MM.1S (cell line): ENCODE measurements around the gene BRD4.

Experiments used
- DNase-seq: peaks from one replicate; pipeline ENCODE4 v3.0.0-alpha.2; 2015
- H2AFZ ChIP-seq: fragments of 300-600 bp; sonication (generic); 2 replicates; pipeline ENCODE4 v1.6.0; 2016; ENCODE audit warnings: antibody characterized with exemption, low read length
- H3F3A ChIP-seq: fragments of 300-600 bp; sonication (generic); 2 replicates; pipeline ENCODE4 v1.6.1; 2016; ENCODE audit warnings: mild to moderate bottlenecking, antibody characterized with exemption, low read length, moderate library complexity, mixed read lengths; ENCODE audit not compliant: insufficient read depth
- H3K27ac ChIP-seq: fragments of 300-600 bp; sonication (generic); 2 replicates; pipeline ENCODE4 v1.5.1; 2016; ENCODE audit warnings: mild to moderate bottlenecking, low read length
- H3K27me3 ChIP-seq: fragments of 300-600 bp; sonication (generic); replicated peaks from 2 replicates; pipeline ENCODE4 v1.6.0; 2016; ENCODE audit warnings: low read length; ENCODE audit not compliant: insufficient read depth
- H3K36me3 ChIP-seq: fragments of 300-600 bp; sonication (generic); replicated peaks from 2 replicates; pipeline ENCODE4 v1.6.1; 2016; ENCODE audit warnings: mild to moderate bottlenecking, low read length, mixed read lengths; ENCODE audit not compliant: insufficient read depth
- H3K4me1 ChIP-seq: fragments of 300-600 bp; sonication (generic); 2 replicates; pipeline ENCODE4 v1.6.1; 2016; ENCODE audit warnings: low read length, mixed read lengths
- H3K4me2 ChIP-seq: fragments of 300-600 bp; sonication (generic); 2 replicates; pipeline ENCODE4 v1.6.0; 2016; ENCODE audit warnings: low read depth, low read length
- H3K4me3 ChIP-seq: fragments of 300-600 bp; sonication (generic); 2 replicates; pipeline ENCODE4 v1.5.1; 2016; ENCODE audit warnings: low read length, mixed read lengths
- H3K79me2 ChIP-seq: fragments of 300-600 bp; sonication (generic); 2 replicates; pipeline ENCODE4 v1.6.1; 2016; ENCODE audit warnings: mixed run types, low read length, mixed read lengths
- H3K9ac ChIP-seq: fragments of 300-600 bp; sonication (generic); 2 replicates; pipeline ENCODE4 v1.6.1; 2016; ENCODE audit warnings: low read length, mixed read lengths
- H3K9me2 ChIP-seq: fragments of 300-600 bp; sonication (generic); replicated peaks from 2 replicates; pipeline ENCODE4 v1.6.1; 2016; ENCODE audit warnings: mild to moderate bottlenecking, low read length, mixed read lengths; ENCODE audit not compliant: insufficient read depth
- H3K9me3 ChIP-seq: fragments of 300-600 bp; sonication (generic); replicated peaks from 2 replicates; pipeline ENCODE4 v1.6.1; 2016; ENCODE audit warnings: mild to moderate bottlenecking, low read length, mixed read lengths; ENCODE audit not compliant: insufficient read depth
- H4K20me1 ChIP-seq: fragments of 300-600 bp; sonication (generic); 2 replicates; pipeline ENCODE4 v1.6.1; 2016; ENCODE audit warnings: mild to moderate bottlenecking, low read length, moderate library complexity, mixed read lengths; ENCODE audit not compliant: insufficient read depth
- CTCF ChIP-seq: fragments of 300-600 bp; sonication (generic); IDR thresholded peaks from 2 replicates; pipeline ENCODE4 v1.5.1; 2016; ENCODE audit warnings: antibody characterized with exemption, low read length, mixed read lengths
- EZH2 ChIP-seq: fragments of 300-600 bp; sonication (generic); optimal IDR thresholded peaks from 2 replicates; pipeline ENCODE3; 2017; ENCODE audit warnings: low read depth, mild to moderate bottlenecking, antibody characterized with exemption, low read length, mixed read lengths
- EZH2phosphoT487 ChIP-seq: fragments of 300-600 bp; sonication (generic); IDR thresholded peaks from 2 replicates; pipeline ENCODE4 v1.6.1; 2018; ENCODE audit warnings: antibody characterized with exemption, low read length

BRD4 gene

DNA sequence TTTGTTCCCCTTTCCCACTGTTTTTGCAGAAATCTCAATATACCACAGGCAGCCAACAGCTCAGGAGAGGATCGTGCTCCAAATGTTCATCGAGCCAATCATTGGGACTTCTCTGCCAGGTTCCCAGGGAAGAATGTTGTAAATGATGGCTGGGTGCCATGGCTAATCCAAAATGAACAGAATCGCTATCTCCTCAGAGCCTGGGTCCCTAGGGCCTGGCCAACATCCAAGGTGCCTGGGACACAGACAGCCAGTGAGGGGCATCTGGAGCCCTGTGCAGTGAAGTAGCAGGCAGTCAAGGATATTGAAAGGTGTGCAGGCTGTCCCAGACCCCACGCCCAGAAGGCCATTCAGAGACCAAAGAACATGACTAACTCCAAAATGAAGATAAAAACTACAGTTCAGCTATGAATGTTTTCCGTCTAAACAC is 37.8 kb downstream of the BRD4 start:
- Histone ChIP-seq H3K36me3 (no peaks in the 10 kb centered on the region), H3K27me3 (no peaks in the 10 kb centered on the region), H3K4me2 (peak overlapping the region; percentile 83), H2AFZ (no peak overlapping the region), H3K79me2 (peaks cover 97% of the 10 kb centered on the region), H3K9ac (no peak overlapping the region), H3K27ac (peak overlapping the region; percentile 68; the same call in 1 of the 2 replicates), H3K9me2 (no peaks in the 10 kb centered on the region), H3F3A (peaks cover 21% of the 10 kb centered on the region), H3K4me1 (peaks cover 46% of the 10 kb centered on the region), H3K4me3 (no peak overlapping the region; the same call in 1 of the 2 replicates), H3K9me3 (no peaks in the 10 kb centered on the region), H4K20me1 (peaks cover 89% of the 10 kb centered on the region)
- no peak for DNase-seq
- TF ChIP-seq EZH2 = no peak
- TF ChIP-seq CTCF = no peak
- TF ChIP-seq EZH2phosphoT487 = no peak

DNA sequence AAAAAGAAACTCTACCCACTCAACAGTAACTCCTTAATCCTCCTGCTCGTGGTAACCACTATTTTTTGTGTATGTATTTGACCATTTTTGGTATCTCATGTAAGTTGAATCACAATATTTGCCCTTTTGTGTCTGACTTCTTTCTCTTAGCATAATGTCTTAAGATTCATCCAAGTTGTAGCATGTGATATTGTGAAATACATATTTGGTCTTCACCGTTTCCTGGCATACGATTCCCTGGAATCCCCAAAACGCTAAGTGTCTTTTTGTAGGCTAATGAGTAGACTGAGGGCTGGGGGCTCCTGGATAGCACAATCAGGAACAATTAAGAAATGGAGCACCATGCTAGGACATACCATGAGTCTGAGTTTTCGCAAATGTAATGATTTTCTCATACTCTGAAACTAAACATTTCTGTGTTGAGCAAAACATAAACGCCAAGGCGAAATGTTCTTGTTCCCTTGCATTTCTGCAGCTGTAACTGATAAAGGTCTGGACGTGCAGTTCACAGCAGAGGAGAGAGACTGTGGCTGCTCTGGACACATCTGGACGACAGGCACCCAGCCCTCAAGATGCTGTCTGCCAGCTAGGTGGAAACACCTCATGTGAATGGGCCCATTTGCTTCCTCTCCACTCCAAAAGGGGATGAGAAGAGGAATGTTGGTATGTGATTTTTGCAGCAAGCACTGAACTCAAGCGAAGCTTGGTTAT is 38.4 kb downstream of the BRD4 start:
- Histone ChIP-seq H4K20me1 (peaks cover 86% of the 10 kb centered on the region), H3F3A (peaks cover 22% of the 10 kb centered on the region), H3K9me3 (no peaks in the 10 kb centered on the region), H3K27ac (peak overlapping the region; percentile 68; the same call in 1 of the 2 replicates), H3K79me2 (peaks cover 97% of the 10 kb centered on the region), H3K4me2 (peak overlapping the region; percentile 83), H3K4me1 (peaks cover 48% of the 10 kb centered on the region), H2AFZ (no peak overlapping the region), H3K9me2 (no peaks in the 10 kb centered on the region), H3K36me3 (no peaks in the 10 kb centered on the region), H3K27me3 (no peaks in the 10 kb centered on the region), H3K4me3 (peak overlapping the region; percentile 32), H3K9ac (peak overlapping the region; percentile 26; the same call in 1 of the 2 replicates)
- DNase-seq = peak; percentile 17
- no peak for TF ChIP-seq EZH2phosphoT487
- TF ChIP-seq CTCF = no peak
- no peak for TF ChIP-seq EZH2

- Histone ChIP-seq H4K20me1 (peaks cover 86% of the 10 kb centered on the region), H3K4me1 (peaks cover 57% of the 10 kb centered on the region), H3K27ac (peak overlapping the region; percentile 68)
Observed at GRCh38 chr19:15292847-15293582, 39.3 kb downstream of the BRD4 start.

More at GRCh38 chr19:15292847-15293582, 39.3 kb downstream of the BRD4 start:
- Histone ChIP-seq H3K9me2 (no peaks in the 10 kb centered on the region), H3K36me3 (no peaks in the 10 kb centered on the region), H3K4me2 (peak overlapping the region; percentile 83), H3K27me3 (no peaks in the 10 kb centered on the region), H3F3A (peaks cover 31% of the 10 kb centered on the region), H3K79me2 (peaks cover 97% of the 10 kb centered on the region), H2AFZ (no peak overlapping the region), H3K9ac (peak overlapping the region; percentile 26; the same call in 1 of the 2 replicates), H3K4me3 (peak overlapping the region; percentile 32), H3K9me3 (no peaks in the 10 kb centered on the region)
- TF ChIP-seq EZH2 (no peak), EZH2phosphoT487 (no peak), CTCF (no peak)
- peak; percentile 58 for DNase-seq
